CD4-positive, alpha-beta T cell treated with Interleukin-21 for 1 hour (primary cell): ENCODE measurements around the gene SUMO2.
"Not testable (repeated sequence)": the region's sequence is repeated elsewhere in the genome, so short reads cannot be mapped to it uniquely, and the experiment has no call there.

Source experiments
- DNase-seq: peaks from one replicate; pipeline ENCODE4 v3.0.0-alpha.2; 2020

The SUMO2 gene

DNA sequence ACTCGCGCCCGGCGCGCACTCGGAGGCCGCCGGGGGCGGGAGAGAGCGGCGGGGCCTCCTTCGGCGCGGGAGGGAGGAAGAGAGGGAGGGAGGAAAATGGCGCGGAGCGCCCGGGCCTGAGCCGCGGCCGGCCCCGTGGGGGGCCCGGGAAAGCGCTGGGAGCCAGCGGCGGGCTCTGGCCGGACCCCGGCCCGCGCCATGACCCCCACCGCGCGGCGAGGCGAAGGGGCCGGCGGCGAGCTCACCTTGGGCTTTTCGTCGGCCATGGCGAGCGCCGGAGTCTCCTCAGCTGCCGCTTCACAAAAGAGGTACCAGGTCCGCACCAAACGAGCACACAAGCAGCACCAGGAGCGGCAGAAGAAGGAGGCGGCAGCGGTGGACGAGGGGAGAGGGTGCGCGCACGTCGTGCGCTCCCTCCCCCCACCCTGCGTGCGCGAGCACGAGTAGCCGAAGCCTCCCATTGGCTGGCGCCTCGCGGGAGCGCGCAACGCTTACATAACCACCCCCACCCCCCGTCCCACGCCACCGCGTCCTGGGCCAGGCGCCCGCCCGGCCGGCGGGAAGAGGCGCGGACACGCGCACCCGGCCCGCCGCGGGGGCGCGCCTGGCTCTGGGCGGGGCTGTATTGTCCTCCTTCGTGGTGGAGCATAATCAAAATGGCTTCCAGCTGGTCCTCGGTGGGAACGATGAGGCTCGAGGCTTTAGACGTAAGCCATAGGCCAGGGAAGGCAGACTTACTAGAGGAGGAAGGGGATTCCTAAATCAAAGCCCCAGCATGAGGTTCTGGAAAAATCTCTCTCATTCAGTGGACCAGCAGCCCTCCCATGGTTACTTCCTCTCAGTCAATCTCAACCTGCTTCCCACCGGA is at the start of gene SUMO2:
SUMO2 (minus strand) TSS at position 391 of the 868 bp plus-strand sequence; CDS start at position 266, 125 bp downstream.
- DNase-seq, result peak; percentile 96

DNA sequence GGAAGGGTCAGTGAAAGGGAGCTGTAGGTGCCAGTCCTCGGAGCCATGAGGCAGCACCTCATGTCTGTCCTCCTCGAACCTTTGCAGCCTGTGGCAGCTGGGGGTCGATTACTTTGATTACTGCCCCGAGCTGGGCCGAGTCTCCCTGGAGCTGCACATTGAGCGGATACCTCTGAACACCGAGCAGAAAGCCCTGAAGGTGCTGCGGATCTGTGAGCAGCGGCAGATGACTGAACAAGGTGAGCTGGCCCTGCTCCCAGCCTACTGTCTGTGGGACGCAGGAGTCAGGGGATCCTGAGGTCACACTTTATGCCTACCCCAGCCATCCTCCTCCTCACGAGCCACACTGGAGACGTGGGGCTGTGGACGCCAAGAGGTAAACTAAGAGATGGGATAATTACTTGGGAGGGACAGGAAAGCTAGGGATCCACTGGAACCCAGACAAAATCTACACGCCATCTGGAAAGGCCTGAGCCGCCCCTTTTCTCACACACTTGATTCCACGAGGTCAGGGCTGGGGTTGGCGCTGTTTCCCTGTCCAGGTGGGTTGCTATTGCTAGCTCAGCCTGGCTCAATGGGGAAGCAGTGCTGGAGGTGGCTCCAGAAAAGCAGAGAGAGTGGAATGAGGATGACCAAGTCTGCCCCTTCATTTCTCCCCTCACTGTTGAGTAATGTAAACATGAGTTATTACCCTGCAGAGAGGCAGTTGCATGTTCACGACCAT is 49.1 kb upstream of the SUMO2 start:
- no peak for DNase-seq

DNA sequence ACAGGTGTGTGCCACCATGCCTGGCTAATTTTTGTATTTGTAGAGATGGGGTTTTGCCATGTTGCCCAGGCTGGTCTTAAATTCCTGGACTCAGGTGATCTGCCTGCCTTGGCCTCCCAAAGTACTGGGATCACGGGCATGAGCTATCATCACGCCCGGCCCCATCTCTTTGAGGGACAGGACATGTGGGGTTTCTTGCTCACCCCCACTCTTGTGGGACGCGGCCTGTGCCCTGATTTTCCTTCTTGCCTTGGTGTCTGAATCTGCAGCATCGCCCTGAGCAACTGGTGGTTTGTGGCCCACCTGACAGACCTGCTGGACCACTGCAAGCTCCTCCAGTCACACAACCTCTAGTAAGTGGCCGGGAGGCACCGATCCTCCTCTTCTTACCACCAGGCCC is 48.3 kb upstream of the SUMO2 start:
- no peak for DNase-seq

DNA sequence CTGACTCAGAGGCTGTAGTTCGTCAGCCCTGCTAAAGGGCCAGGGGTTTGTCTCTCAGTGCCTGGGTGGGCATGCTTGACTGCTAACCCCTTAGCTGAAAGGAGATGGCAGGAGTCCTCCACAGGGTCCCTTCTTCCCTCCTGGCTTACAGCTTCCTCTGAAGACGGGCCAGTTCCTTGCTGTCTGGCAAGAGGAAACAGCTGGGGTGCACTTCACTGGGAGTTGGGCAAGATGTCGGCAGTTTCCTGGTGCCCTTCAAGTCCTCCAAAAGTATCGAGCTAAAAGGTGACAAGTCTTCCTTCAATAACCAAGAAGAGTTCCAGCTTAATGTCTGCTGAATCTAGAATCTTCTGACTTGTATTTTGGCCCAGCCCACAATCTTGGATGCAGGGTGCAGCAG is 46.1 kb upstream of the SUMO2 start:
- no peak for DNase-seq

DNA sequence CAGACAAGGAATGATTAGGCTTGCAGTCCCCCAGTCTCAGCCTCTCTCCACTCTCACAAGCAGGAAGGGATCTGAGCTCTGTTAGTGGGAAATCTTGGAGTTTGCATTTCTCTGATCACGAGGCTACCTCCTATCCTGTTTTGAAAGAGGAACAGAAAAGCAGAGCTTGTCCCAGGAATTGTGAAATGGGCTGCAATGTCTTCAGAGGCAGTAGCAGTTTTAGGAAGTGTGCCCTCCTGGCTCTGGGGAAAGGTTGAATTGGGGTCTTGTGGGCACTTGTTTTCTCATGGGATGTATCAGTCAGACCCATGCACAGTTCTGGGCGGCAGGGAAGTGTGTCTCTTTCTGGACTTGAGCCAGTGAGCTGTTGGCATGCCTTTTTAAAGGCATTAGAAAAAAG is 45.5 kb upstream of the SUMO2 start:
- DNase-seq, result no peak

DNA sequence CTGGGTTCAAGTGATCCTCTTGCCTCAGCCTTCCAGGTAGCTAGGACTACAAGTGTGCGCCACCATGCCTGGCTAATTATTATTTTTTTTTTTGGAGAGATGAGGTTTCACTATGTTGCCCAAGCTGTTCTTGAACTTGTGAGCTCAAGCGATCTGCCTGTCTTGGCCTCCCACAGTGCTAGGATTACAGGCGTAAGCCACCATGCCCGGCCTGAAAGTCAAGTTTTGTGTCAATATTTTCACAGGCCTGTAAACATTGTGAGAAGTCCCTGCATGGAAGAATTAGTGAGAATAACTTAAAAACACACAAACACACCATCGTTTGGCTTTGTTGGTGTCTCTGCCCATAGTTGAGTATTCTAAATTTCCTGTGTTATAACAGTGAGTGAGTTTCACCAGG is 45.0 kb upstream of the SUMO2 start:
- DNase-seq, result no peak

DNA sequence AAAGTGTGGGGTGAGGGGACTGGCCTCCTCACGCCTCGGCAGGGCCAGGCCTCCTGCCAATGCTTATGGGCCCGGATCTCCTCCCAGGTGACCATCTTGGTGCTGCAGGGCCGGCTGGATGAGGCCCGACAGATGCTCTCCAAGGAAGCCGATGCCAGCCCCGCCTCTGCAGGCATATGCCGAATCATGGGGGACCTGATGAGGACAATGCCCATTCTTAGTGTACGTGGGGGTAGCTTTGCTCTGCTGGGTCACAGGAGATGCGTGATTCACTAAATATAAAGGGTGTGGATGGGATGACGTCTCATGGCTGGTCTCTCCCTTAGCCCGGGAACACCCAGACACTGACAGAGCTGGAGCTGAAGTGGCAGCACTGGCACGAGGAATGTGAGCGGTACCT is 42.3 kb upstream of the SUMO2 start:
- DNase-seq, result no peak

DNA sequence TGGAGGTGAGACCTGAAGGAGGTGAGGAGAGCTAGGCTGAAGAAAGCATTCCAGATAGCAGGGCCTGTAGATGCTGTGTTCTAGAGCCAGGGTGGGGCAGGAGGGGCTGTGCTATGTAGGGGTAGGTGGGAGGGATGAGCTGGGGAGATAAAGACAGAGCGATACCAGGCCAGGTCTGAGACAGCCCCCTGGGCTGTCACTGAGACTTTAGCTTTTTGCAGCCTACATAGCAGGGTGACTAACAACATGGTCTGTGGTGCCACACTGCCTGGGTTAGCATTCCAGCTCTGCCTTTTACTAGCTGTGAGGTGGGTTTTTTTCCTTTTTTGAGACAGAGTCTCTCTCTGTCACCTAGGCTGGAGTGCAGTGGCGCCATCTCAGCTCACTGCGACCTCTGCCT is 37.1 kb upstream of the SUMO2 start:
- DNase-seq, result no peak

DNA sequence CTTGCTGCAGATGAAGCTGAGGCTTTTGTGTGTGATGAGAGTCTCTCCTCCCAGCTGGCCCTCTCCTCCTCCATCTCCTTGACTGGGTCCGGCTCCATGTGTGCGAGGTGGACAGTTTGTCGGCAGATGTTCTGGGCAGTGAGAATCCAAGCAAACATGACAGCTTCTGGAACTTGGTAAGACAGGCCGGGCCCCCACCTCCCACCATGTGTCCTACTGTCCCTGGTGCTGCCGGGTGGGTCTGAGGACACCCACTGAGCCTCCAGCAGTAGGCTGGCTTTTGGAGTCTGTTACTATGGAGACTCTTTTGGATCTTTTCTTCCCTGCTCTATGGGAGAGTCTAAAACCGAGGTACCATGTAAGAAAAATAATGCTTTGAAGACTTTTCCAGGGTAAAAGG is 35.4 kb upstream of the SUMO2 start:
- no peak for DNase-seq

DNA sequence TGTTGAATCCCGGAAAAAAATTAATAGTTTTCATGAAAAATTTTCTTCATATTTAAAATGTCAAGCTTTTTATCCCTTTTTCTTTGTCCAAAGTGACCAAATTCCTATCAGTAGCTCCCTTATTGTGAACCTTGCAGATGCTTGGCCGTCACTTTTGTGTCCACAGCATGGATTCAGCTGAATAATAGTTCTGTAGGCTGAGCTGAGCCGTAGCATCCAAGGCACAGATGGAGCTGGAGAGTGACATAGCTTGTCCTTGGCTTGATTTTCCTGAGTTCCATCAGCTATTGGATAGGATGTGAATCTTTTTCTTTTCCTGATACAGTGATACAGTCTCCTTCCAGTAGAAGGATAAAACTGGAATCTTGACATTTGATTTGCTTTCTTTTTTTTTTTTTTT is 26.3 kb upstream of the SUMO2 start:
- no peak for DNase-seq

DNA sequence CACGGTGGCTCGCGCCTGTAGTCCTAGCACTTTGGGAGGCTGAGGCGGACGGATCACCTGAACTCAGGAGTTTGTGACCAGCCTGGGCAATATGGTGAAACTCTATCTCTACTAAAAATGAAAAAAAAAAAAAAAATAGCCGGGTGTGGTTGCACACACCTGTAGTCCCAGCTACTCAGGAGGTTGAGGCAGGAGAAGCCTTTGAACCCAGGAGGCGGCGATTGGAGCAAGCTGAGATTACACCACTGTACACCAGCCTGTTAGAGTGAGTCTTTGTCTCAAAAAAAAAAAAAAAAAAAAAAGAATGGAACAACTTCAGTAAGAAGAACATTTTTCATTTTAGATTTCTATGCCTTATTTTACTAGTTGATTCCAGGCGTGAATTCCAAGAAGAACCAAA is 25.4 kb upstream of the SUMO2 start:
- no peak for DNase-seq

DNA sequence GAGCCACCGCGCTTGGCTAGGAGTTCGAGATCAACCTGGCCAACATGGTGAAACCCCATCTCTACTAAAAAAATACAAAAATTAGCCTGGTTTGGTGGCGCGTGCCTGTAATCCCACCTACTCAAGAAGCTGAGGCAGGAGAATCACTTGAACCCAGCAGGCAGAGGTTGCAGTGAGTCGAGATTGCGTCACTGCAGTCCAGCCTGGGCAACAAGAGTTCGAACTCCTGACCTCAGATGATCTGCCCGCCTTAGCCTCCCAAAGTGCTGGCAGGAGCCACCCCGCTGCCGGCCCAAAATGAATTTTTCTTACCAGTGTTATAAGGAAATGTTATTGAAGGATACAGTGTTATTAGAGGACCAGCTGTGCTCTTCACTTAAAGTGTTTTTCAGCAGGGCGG is 25.0 kb upstream of the SUMO2 start:
- no peak for DNase-seq

DNA sequence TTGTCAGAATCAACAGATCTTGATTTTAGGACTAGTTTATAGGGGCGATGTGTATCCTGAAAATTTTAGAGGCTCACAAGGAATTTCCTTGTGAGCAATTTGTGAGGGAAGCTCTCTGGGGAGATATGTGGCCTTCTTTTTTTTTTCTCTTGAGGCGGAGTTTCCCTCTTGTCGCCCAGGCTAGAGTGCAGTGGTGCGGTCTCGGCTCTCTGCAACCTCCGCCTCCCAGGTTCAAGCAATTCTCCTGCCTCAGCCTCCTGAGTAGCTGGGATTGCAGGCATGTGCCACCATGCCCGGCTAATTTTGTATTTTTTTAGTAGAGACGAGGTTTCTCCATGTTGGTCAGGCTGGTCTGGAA is 24.3 kb upstream of the SUMO2 start:
- DNase-seq, result not testable (repeated sequence)

DNA sequence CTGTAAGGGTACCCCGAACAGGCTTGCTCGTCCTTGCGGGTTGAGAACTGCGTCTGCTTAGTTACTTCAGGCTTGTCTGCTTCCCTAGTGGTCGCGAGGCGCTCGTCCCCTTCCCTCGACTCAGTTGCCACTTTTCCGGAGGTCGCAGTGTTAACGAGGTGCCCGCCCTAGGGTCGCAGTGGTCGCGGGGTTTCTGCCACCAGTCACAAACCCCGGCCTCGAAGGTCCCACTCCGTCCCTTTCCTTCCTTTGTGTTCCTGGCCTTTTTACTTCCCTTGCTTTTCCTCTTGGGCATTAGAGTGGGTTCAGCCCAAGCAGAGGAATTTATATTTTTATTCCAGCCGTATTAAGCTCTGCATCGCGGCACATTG is 23.0 kb upstream of the SUMO2 start:
- no peak for DNase-seq

DNA sequence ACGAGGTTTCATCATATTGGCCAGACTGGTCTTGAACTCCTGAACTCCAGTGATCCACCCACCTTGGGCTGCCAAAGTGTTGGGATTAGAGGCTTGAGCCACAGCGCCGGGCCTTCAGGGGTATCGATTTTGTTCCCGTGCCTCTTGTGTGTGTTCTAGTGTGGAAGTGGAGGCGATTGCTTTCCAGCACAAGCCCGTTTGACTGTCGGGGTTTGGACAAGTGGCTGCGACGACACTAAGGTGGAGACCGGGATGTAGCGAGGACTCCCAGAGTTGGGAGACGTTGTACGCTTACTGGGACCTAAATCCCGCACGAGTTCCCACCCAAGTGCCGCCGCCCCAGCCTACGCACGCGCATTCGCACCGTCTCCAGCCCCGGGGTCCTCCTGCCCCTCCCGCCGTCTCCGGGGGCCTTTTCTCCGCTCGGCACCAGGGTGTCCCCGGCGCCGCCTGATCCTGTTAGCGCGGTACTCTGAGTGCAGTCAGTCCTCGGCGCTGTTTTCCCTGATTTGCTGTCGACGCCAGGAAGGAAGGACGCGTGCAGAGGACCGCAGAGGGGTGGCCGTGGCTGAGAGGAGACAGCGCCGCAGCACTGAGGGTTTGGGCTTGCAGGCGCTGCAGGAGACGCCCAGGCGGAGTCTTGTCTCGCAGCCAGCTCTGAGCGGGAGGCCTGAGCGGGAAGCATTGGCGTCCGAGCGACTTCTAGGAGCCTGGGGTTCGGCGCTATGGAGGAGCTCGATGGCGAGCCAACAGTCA is 22.5 kb upstream of the SUMO2 start, which contains the start of gene NUP85:
NUP85 (plus strand) TSS at position 643 of the 756 bp plus-strand sequence; CDS start at position 726, 83 bp downstream.
- DNase-seq, result peak; percentile 91

DNA sequence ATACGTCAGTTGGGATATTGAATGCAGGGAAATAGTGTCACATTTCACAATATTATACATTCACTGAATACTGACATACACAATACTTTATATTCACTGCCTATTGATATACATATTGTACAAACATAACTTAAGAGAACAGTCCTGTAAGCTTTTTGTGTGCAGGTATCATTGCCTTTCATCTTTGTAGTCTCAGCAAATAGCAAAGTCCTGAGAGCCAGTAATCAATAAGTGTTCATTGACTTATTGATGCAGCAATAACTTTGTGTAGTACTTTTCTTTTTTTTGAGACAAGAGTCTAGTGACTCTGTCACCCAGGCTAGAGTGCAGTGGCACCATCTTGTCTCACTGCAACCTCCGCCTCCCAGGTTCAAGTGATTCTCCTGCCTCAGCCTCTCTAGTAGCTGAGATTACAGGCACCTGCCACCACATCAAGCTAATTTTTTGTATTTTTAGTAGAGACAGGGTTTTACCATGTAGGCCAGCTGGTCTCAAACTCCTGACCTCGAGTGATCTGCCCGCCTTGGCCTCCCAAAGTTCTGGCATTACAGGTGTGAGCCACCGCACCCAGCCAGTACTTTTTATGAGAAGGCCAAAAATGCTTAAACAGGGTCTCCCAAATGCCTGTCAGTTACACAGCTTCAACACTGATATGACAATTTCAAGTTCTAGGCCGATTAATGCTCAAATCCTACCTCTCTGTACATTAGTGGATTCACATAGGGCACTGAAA is 17.3 kb upstream of the SUMO2 start:
- no peak for DNase-seq

DNA sequence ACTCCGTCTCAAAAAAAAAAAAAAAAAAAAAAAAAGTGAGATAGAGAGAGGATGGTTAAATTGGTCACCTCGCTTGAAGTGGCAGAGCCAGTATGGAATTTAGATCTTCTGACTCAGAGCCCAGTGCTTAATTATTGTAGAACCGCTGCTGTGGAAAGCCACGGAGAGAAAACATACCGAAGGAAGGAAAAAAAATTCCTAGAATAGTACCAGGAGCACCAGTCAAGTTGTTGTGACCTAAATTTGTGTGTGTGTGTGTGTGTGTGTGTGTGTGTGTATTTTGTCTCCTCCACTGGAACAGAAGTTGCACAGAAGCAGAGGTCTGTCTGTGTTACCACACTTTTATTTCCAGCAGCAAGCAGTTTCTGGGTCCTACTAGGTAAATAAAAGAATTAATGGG is 12.1 kb upstream of the SUMO2 start:
- no peak for DNase-seq

DNA sequence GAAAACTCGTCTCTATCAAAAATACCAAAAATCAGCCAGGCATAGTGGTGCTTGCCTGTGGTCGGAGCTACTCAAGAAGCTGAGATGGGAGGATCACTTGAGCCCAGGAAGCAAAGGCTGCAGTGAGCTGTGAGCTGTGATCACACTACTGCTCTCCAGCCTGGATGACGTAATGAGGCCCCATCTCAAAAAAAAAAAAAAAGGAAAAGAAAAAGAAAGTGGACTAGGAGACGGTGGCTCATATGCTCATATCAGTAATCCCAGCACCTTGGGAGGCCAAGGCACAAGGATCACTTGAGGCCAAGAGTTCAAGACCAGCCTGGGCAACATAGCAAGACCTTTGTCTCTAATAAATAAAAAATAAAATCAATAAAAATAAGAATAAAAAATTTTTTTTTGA is 8.8 kb upstream of the SUMO2 start:
- no peak for DNase-seq

DNA sequence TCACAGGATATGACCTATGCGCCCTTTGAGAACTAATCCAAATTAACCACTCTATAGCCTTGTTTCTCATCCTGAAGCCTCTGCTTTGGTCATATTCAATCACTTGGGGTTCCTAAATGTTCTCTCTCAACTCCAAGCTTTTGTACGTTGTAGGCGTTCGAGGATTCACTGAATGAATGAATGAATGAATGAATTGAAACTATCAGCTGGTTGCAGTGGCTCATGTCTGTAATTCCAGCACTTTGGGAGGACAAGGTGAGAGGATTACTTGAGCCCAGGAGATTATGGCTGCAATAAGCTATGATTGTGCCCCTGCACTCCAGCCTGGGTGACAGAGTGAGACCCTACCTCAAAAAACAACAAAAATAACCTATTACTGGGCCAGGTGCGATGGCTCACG is 5.9 kb upstream of the SUMO2 start:
- DNase-seq, result no peak

DNA sequence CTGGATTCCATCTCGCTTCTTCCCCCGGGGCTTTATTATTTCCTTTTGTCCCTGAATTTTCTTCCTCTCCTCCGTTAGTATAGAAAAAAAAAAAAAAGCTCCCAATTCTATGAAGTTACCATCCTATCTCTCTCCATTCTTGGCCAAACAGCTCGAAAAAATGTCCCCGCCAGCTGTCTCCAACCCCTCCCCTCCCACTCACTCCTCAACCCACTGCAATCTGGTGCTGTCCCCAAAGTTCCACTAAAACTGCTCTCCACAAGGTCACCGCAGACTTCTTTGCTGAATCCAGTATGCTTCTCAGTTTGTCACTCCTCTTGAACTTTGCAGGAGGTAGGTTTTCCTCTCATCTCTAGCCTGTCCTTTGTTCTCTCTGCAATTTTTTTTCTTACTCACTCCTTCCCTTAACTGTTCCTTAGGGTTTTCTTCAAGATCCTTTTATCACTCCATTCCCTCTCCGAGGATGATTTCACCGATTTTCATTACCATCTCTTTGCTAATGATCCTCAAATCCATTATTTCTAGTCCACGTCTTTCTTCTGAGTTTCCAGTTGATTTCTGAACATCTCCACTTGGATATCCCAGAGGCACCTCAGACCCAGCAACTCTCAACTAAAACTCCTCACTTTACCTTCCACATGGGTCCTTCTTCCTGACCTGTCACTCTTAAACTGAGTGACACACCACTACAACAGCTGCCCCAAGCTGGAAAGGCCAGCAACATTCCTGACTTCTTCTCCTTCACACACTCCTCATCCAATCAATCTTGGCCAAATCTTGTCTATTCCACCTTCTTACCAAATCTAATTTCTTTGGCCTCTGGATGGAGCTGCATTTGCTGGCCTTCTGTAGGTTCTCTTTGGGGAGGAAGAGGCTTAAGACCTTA is 1.5 kb upstream of the SUMO2 start:
- no peak for DNase-seq

DNA sequence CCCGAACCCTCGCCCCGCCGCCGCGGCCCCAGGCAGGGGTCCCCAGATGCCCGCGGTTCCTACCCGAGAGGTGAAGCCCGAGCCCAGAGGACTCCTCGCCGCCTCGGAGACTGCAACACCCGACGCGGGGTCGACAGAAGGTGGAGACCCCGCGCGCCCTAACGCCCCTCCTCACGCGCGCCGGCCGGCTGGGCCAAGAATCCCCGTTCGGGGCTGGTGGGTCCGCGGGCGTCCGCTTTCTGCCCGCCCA is 515 bp downstream of the SUMO2 start:
- no peak for DNase-seq

DNA sequence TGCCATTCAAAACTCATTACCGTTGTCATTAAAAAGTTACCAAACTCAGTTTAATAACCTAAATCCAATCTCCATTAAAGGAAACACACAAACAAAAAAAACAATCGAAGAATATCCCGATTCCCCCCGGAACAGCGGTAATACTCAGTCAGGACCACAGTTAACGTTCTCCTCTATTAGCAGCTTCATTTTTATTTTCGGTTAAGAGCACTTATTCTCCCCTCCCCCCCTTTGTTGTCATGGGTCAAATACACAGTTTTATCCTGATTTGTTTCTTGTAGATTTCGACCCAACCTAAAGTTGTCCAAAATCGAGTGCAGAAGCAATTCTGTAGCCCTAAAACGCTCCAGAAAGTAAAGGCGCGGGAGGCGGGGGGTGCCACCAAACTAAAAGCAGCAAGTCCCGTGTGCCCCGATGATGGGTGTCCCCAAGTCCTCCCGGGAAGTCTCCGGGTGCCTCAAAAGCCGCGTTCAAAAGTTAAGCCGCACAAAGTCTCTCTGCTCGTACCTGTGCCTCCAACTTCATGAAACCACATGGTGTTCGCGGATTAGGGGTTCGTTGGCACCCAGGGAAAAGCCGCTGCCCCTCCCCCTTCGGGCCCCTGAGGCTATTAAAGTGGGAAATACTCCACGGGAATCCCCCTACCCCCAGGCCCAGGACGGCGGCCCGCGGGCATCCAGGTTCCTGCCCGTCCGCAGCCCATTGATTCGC is 996 bp downstream of the SUMO2 start:
- peak; percentile 61 for DNase-seq
